Measurements from ENCODE around the gene MED7.

- TF ChIP-seq, protein P1, sequence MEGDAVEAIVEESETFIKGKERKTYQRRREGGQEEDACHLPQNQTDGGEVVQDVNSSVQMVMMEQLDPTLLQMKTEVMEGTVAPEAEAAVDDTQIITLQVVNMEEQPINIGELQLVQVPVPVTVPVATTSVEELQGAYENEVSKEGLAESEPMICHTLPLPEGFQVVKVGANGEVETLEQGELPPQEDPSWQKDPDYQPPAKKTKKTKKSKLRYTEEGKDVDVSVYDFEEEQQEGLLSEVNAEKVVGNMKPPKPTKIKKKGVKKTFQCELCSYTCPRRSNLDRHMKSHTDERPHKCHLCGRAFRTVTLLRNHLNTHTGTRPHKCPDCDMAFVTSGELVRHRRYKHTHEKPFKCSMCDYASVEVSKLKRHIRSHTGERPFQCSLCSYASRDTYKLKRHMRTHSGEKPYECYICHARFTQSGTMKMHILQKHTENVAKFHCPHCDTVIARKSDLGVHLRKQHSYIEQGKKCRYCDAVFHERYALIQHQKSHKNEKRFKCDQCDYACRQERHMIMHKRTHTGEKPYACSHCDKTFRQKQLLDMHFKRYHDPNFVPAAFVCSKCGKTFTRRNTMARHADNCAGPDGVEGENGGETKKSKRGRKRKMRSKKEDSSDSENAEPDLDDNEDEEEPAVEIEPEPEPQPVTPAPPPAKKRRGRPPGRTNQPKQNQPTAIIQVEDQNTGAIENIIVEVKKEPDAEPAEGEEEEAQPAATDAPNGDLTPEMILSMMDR (IDR thresholded peaks at IDR 0.05): no peak
- peak; percentile 78 to 94 for TF ChIP-seq POLR2A (IDR thresholded peaks at IDR 0.05)
These were observed at the start of gene MED7 for GRCh38 chr5:157142317-157143126.

Data from adrenal gland (tissue), 5 donors.